Activated CD4-positive, alpha-beta T cell treated with anti-CD3 and anti-CD28 coated beads for 1 hour (primary cell): ENCODE measurements around the gene PSMD9.
"Not testable (repeated sequence)": the region's sequence is repeated elsewhere in the genome, so short reads cannot be mapped to it uniquely, and the experiment has no call there.

Source experiments
- DNase-seq: peaks from one replicate; pipeline ENCODE4 v3.0.0-alpha.2; 2020

The PSMD9 gene

GRCh38 chr12:121874071-121874470 is 14.5 kb upstream of the PSMD9 start:
- no peak for DNase-seq

GRCh38 chr12:121875582-121875981 is 13.0 kb upstream of the PSMD9 start:
- no peak for DNase-seq

GRCh38 chr12:121876080-121876447 is 12.5 kb upstream of the PSMD9 start:
- not testable (repeated sequence) for DNase-seq

- DNase-seq = no peak
Measured at GRCh38 chr12:121883315-121883660, 5.3 kb upstream of the PSMD9 start.

GRCh38 chr12:121885129-121885528 is 3.5 kb upstream of the PSMD9 start:
- DNase-seq = not testable (repeated sequence)

- DNase-seq = no peak
Measured at GRCh38 chr12:121888083-121888477, 510 bp upstream of the PSMD9 start.

GRCh38 chr12:121889274-121889624 is 659 bp downstream of the PSMD9 start:
- DNase-seq = no peak

GRCh38 chr12:121889661-121890060 is 1.1 kb downstream of the PSMD9 start:
- not testable (repeated sequence) for DNase-seq

GRCh38 chr12:121892673-121893561 is 4.3 kb downstream of the PSMD9 start:
- DNase-seq = no peak

- DNase-seq = no peak
Measured at GRCh38 chr12:121893961-121894460, 5.4 kb downstream of the PSMD9 start.

- DNase-seq = no peak
Measured at GRCh38 chr12:121894633-121895032, 6.0 kb downstream of the PSMD9 start.

- no peak for DNase-seq
Measured at GRCh38 chr12:121898287-121898686, 9.7 kb downstream of the PSMD9 start.

- DNase-seq = no peak
Measured at GRCh38 chr12:121899590-121899989, 11.0 kb downstream of the PSMD9 start.

GRCh38 chr12:121903202-121903601 is 14.6 kb downstream of the PSMD9 start:
- no peak for DNase-seq

GRCh38 chr12:121905746-121906145 is 17.2 kb downstream of the PSMD9 start:
- DNase-seq = no peak

- DNase-seq = no peak
Measured at GRCh38 chr12:121908702-121909101, 20.1 kb downstream of the PSMD9 start.

- no peak for DNase-seq
Measured at GRCh38 chr12:121911824-121912585, 23.4 kb downstream of the PSMD9 start.

GRCh38 chr12:121915841-121916321 is 27.3 kb downstream of the PSMD9 start:
- DNase-seq = no peak

GRCh38 chr12:121916719-121917118 is 28.1 kb downstream of the PSMD9 start:
- DNase-seq = no peak

- peak; percentile 92 for DNase-seq
Measured at GRCh38 chr12:121917950-121918678, 29.5 kb downstream of the PSMD9 start, which contains the start of gene CFAP251. Gene CFAP251, plus strand, starts transcription at chr12:121918592. Its CDS starts 2,714 bp downstream, at chr12:121921306.

- DNase-seq = no peak
Measured at GRCh38 chr12:121918679-121919038, 30.1 kb downstream of the PSMD9 start.

- no peak for DNase-seq
Measured at GRCh38 chr12:121921066-121921465, 32.5 kb downstream of the PSMD9 start.

- no peak for DNase-seq
Measured at GRCh38 chr12:121925358-121925695, 36.7 kb downstream of the PSMD9 start.
